Parietal lobe (tissue), 1 donor: ENCODE data around the gene PCIF1. TPM values are rescaled to one million over a fixed set of nuclear protein-coding genes. Genes with fewer than 3 reads are reported as not detected.

Experiments used
- total RNA-seq: library from RNA; depleted of rRNA; stranded (reverse); fragments of >200 nt; gene quantifications from one replicate; pipeline ENCODE4 v1.2.3, GENCODE V29; 2014

PCIF1 gene
- 23.8 TPM for total RNA-seq

GRCh38 chr20:45934586-45935415, at the start of gene PCIF1:
PCIF1 (plus strand) TSS chr20:45934683; CDS start chr20:45939000, 4,317 bp downstream.

DNA sequence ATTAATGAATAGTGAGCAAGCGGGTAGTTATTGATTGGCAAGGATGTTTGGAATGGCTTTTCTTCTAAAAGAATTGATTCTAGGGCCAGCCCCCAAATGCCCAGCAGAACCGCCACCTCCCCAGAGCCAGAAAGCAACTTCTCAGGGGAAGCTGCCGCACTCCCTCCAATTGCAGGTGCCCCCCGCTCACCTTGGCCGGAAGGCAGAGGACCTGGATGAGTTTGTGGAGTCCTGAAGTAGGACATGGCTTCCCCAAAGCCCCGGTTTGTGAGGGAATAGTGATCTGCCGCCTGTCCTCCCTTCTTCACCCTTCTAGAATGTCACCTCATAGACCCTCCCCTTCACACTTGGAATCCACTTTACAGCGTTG, 47.2 kb upstream of the PCIF1 start, which contains the start of gene SPATA25:
Gene SPATA25, minus strand, starts transcription at position 277 of the 370 bp plus-strand sequence. Its CDS starts 32 bp downstream, at position 245.

GRCh38 chr20:45890985-45891983, 43.2 kb upstream of the PCIF1 start, which contains the start of the genes CTSA and NEURL2:
CTSA (plus strand) TSS chr20:45891335; CDS start chr20:45891569, 234 bp downstream.
NEURL2 (minus strand) TSS chr20:45891208; CDS start chr20:45890991, 217 bp downstream.

DNA sequence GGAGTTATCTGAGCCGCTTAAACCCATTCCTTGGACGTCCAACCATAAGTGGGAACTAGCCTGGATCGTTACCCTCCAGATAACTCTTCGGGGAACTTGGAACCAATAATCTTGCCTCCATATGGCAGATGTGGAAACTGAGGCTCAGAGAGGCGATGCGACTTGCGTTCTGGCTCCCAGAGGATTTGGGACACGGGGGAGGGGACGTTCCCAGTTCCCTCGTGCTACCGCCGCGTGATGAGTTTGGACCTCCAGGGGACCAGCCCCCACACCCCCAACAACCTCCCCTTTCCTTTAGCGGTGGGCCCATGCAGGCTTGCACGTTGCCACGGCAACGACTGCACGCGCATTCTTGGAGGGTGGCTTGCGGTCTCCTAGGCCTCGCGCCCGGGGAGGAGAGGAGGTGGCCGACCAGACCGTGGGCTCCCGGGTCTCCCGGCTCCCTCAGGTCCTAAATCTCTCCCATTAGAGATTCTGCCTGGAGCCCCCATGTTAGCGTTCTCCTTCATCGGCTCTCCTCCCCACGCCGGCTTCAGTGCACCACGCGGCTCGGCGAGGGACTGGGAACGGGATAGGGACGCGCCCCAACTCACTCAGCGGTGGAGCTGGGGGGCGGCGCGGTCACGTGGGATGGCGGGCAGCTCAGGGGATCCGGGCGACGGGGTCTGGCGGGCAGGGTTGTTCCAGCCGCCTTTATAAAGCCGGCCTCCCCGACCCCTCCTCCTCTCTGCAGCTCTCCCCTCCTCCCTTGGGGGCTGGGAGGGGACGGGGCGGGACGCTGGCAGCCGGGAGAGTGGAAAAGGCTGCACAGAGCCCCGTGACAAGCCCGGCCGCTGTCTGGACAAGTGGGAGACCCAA, 22.8 kb upstream of the PCIF1 start, which contains the start of gene PLTP:
Gene PLTP, minus strand, starts transcription at position 670 of the 858 bp plus-strand sequence. CDS start 703 bp downstream, outside the sequence.

GRCh38 chr20:45971675-45972499, 37.4 kb downstream of the PCIF1 start, which contains the start of gene ZNF335:
ZNF335 (minus strand) TSS chr20:45972203; CDS start chr20:45971410, 793 bp downstream.

Other genes with a start within 250 kb of the PCIF1 start
- not detected for gene WFDC13, start 232.6 kb upstream of the PCIF1 start, total RNA-seq
- not detected for gene WFDC10B, start 229.7 kb upstream of the PCIF1 start, total RNA-seq
- gene SPINT4, start 212.3 kb upstream of the PCIF1 start, total RNA-seq, result not detected
- not detected for gene WFDC3, start 142.8 kb upstream of the PCIF1 start, total RNA-seq
- gene DNTTIP1, start 142.7 kb upstream of the PCIF1 start, total RNA-seq, result 10.0 TPM
- 10.6 TPM for gene UBE2C, start 122.0 kb upstream of the PCIF1 start, total RNA-seq
- not detected for gene TNNC2, start 107.4 kb upstream of the PCIF1 start, total RNA-seq
- 21.3 TPM for gene SNX21, start 100.9 kb upstream of the PCIF1 start, total RNA-seq
- 33.2 TPM for gene ACOT8, start 77.3 kb upstream of the PCIF1 start, total RNA-seq
- gene ZSWIM3, start 77.1 kb upstream of the PCIF1 start, total RNA-seq, result 14.4 TPM
- gene ZSWIM1, start 53.5 kb upstream of the PCIF1 start, total RNA-seq, result 7.8 TPM
- 4.4 TPM for gene SPATA25, start 47.1 kb upstream of the PCIF1 start, total RNA-seq
- 6.9 TPM for gene NEURL2, start 43.5 kb upstream of the PCIF1 start, total RNA-seq
- gene CTSA, start 43.3 kb upstream of the PCIF1 start, total RNA-seq, result 21.9 TPM
- 13.5 TPM for gene PLTP, start 22.5 kb upstream of the PCIF1 start, total RNA-seq
- 31.0 TPM for gene ZNF335, start 37.5 kb downstream of the PCIF1 start, total RNA-seq
- gene MMP9, start 74.2 kb downstream of the PCIF1 start, total RNA-seq, result not detected
- gene SLC12A5, start 94.5 kb downstream of the PCIF1 start, total RNA-seq, result 33.8 TPM
- 28.2 TPM for gene NCOA5, start 155.3 kb downstream of the PCIF1 start, total RNA-seq
- 0.31 TPM for gene CD40, start 183.6 kb downstream of the PCIF1 start, total RNA-seq